KOPT-K1 (cell line): ENCODE data around the gene PRICKLE2.

Experiments used
- H3K27ac ChIP-seq: fragments of 200-600 bp; sonication (generic); 2 replicates; pipeline ENCODE4 v1.5.1; 2016; ENCODE audit warnings: antibody characterized with exemption, mild to moderate bottlenecking, low read depth, low read length; ENCODE audit not compliant: poor library complexity, severe bottlenecking
- H3K36me3 ChIP-seq: fragments of 200-600 bp; sonication (generic); 2 replicates; pipeline ENCODE4 v1.5.1; 2017; ENCODE audit warnings: antibody characterized with exemption, mild to moderate bottlenecking, low read length, moderate library complexity; ENCODE audit not compliant: insufficient read depth
- H3K9me3 ChIP-seq: fragments of 200-600 bp; sonication (generic); 2 replicates; pipeline ENCODE4 v1.5.1; 2017; ENCODE audit warnings: antibody characterized with exemption, low read length, mild to moderate bottlenecking; ENCODE audit not compliant: insufficient read depth, poor library complexity, severe bottlenecking

PRICKLE2 gene

GRCh38 chr3:64049832-64050231 lies 175.4 kb downstream of the PRICKLE2 start:
- H3K9me3 ChIP-seq = no peaks in the 10 kb centered on the region
- no peaks in the 10 kb centered on the region for H3K36me3 ChIP-seq
- H3K27ac ChIP-seq = no peak overlapping the region

GRCh38 chr3:64049136-64049535 lies 176.1 kb downstream of the PRICKLE2 start:
- H3K36me3 ChIP-seq = no peaks in the 10 kb centered on the region
- H3K27ac ChIP-seq = no peak overlapping the region
- H3K9me3 ChIP-seq = no peaks in the 10 kb centered on the region

- H3K27ac ChIP-seq = no peak overlapping the region
Observed at GRCh38 chr3:64048631-64049061, 176.6 kb downstream of the PRICKLE2 start.

GRCh38 chr3:64047787-64048186 lies 177.5 kb downstream of the PRICKLE2 start:
- no peak overlapping the region for H3K27ac ChIP-seq
- no peaks in the 10 kb centered on the region for H3K9me3 ChIP-seq
- no peaks in the 10 kb centered on the region for H3K36me3 ChIP-seq

More at GRCh38 chr3:64048631-64049061, 176.6 kb downstream of the PRICKLE2 start:
- Histone ChIP-seq H3K36me3 (no peaks in the 10 kb centered on the region), H3K9me3 (no peaks in the 10 kb centered on the region)

- no peaks in the 10 kb centered on the region for H3K9me3 ChIP-seq
- H3K36me3 ChIP-seq = no peaks in the 10 kb centered on the region
- no peak overlapping the region for H3K27ac ChIP-seq
Observed at GRCh38 chr3:64046996-64047594, 178.2 kb downstream of the PRICKLE2 start.

GRCh38 chr3:64046592-64046991 lies 178.7 kb downstream of the PRICKLE2 start:
- no peak overlapping the region for H3K27ac ChIP-seq
- no peaks in the 10 kb centered on the region for H3K36me3 ChIP-seq

GRCh38 chr3:64042952-64043351 lies 182.3 kb downstream of the PRICKLE2 start:
- H3K27ac ChIP-seq = no peak overlapping the region
- H3K9me3 ChIP-seq = no peaks in the 10 kb centered on the region
- H3K36me3 ChIP-seq = no peaks in the 10 kb centered on the region

More at GRCh38 chr3:64046592-64046991, 178.7 kb downstream of the PRICKLE2 start:
- no peaks in the 10 kb centered on the region for H3K9me3 ChIP-seq
